Stimulated activated CD4-positive, alpha-beta T cell treated with anti-CD3 and anti-CD28 coated beads, Interleukin-15, amount 100 ng/mL, for 48 hours (primary cell): ENCODE data around the gene CSF2.

Experiments used
- DNase-seq, 2 donors: peaks; one replicate each; pipeline ENCODE4 v3.0.0-alpha.2; 2020; ENCODE audit warnings: low read depth in 2 of 2

Gene CSF2

DNA sequence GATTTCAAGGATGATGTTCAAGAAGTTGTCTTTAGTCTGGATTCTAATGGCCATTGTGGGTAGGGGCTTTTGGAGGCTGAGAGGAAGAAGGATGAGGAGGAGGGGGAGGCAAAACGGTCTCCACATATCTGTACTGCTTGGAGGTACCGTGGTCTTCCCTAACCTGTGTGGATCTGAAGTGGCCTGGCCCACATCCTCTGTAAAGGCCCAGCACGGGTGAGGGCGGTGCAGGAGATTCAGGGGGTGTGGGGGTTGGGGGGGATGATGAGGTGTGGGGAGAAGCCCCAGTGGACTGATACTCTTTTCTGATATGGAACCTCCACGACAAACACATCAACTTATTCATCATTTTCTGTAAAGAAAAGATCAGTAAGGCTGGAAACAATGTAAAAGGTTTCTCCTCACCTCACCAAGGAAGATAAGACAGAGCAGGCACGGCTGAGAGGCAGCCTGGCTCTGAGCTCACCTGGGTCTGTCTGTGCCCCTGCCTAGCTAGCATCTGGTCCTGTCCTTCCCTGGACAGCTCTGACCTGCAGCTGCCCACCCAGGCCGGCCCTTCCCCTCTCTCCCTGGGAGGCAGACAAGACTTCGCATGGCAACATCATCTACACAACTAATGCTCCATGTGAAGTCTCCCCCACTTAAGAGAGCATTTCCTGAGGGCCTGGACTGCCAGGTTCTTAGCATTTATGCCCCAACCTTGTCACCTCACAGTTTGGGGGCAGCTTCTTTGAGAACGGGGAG is 18.7 kb upstream of the CSF2 start:
- DNase-seq = no peak

DNA sequence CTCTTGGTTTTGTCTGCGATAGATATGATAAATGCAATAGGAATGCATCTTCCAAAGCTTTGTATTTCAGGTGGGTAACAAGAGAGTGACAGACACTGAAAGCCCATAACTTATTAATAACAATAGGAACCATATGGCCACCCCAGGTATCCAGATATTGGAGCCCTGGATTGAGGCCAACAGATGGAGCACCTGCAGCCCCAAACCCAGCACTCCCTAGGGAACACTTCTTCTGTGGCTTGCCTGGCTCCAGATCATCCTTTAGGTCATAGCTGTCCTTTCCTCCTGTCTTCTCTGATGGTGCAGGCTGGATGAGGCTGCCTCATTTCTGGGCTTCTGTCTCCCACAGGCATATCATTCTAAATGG is 18.2 kb upstream of the CSF2 start:
- no peak for DNase-seq

DNA sequence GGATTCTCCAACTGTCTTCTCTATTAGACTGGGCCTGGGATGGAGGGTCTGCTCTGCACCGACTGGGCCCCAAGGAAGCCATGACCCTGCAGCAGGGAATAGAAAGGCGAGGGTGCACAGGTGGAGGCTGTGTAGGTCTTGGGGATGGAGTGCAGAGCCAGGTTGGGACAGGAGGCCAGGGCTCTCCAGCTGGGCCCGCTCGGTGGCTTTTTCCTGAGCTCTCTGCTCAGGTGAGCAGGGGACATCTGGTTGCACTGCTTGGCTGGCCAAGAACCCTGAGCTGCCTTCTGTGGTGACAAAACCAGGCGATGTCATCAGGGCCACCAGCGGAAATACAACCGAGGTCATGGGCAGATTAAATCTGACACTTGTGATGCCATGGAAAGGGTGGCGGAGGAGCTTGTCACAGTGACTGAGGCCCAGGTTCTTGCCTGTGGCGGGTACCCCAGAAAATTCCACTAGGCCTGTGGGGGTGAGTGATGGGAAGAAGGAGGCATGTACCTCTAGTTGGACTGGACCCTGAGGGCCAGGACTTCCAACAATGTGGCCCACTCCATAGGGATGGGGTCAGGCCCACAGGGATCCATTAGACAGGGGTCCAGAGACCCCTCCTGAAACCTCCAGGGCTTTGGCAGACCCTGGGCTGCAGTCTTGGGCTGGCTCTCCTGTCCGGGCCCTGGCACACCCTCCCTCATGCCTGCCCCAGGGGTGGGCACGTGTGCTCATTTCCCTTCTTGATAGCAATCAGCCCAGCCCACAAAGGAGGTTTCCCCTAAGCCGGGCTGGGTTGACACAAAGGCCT is 17.6 kb upstream of the CSF2 start:
- no peak for DNase-seq

DNA sequence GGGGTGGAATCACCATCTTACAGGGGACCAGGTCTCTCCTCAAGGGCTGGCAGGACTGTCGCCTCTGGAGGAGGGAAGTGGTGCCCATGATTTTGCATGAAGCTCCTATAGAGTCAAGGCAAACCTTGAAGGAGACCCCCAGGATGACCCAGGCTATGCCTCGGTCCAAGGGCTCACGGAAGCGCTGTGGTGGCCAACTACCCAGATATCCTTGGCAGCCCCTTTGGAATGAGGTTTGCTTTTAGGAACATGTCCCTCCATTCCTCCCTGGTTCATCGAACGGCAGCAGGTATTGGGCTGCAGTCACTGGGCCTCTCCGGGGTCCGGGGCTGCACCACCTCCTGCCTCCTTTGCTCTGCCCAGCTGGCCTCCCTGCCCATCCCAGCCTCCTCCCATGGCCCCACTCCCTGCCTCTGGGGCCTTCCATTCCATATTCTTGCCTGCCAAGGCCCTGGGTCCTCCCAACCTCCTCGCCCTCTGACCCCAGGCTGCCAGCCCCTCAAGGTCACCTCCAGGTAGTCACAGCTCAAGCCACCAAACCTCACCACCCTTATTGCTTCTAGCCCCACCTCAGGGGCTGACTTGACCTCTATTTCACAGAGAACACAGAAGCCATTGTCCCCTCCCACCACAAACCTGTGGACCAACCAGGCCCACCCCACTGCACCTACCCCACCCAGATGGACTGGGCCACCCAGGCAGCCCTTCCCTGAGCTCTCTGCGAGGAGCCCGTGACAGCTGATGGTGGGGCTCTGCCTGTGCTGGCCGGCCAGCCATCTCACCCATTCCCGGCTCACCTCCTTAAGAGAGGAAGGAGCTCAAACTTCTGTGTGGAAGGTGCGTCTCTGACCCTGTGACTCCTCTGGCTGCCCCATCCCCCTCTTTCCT is 16.7 kb upstream of the CSF2 start:
- DNase-seq = no peak

DNA sequence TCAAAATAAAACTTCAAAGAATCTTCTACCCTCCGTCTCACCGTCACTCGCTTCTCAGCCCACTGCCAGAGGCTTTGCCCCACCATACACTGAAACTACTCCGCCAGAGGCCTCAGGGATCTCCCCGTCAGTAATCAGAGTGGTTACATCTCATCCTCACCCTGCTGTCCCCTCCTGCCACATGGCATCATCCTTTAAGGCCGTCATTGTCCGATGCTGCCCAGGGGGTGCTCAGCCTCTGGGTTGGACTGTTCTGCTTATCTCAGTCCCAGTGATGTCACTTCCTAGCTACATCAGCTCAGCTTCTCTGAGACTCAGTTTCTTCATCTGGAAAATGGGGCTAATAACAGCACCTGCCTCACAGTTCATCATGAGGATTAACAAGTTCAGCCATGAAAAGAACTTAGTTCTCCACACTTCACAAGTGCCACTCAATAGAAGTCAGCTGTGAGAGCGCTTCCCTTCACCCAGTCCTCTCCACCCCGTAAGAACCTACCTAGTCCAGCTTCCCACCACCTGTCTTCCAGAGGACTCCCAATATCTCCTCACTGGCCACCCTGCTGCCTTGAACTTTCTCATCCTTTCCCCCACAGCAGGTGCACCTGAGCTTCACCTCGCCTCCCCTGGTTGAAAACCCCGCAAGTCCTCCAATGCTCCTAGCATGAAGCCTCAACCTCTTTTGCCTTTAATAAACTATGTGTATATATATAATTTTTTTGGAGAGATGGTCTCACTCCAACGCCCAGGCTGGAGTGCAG is 15.9 kb upstream of the CSF2 start:
- DNase-seq = no peak

DNA sequence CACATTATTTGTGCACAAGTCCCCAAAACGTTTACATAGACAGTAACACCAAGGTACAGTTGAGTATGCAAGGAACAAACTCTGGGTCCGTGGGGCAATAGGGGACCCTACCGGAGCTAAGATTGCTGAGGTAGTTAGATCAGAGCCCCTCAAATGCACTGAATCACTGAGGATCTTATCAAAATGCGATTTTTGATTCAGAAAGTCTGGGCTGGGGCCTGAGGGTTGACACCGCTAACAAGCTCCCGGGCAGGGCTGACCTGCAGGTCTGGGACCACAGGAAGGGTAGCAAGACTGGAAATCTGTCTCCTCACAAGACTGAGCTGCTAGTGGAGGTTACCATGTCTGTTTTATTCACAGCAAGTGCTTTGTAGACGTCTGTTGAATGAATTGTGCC is 14.9 kb upstream of the CSF2 start:
- no peak for DNase-seq

DNA sequence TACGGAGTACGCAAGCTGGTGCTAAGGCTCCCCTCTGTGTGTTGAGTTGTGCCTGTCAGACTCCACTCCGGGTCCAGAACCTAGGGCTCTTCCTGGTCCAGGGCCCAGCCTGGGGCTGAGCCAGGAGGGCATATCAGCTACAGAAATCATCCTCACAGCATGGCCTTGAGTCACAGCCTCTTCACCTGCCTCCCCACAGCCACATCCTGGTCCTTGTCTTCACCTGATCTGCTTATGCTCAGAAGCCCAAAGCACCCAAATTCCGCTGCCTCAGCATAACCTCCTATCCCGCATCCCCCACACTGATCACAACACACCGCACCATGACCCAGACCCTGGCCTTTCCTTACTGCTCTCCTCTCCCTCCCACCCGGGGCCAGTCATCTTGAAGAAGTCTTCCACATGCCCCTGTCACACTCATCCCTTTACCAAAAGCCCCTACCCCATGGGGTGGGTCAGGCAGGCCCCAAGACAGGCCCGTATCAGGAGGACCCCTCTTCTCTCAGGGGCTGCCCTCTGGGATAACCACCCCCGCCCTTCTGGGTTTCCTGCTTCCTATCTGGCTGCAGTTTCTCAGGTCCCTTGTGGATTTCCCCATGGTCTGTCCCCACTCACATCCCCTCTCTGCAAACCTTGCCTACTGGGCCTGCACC is 14.4 kb upstream of the CSF2 start:
- no peak for DNase-seq

DNA sequence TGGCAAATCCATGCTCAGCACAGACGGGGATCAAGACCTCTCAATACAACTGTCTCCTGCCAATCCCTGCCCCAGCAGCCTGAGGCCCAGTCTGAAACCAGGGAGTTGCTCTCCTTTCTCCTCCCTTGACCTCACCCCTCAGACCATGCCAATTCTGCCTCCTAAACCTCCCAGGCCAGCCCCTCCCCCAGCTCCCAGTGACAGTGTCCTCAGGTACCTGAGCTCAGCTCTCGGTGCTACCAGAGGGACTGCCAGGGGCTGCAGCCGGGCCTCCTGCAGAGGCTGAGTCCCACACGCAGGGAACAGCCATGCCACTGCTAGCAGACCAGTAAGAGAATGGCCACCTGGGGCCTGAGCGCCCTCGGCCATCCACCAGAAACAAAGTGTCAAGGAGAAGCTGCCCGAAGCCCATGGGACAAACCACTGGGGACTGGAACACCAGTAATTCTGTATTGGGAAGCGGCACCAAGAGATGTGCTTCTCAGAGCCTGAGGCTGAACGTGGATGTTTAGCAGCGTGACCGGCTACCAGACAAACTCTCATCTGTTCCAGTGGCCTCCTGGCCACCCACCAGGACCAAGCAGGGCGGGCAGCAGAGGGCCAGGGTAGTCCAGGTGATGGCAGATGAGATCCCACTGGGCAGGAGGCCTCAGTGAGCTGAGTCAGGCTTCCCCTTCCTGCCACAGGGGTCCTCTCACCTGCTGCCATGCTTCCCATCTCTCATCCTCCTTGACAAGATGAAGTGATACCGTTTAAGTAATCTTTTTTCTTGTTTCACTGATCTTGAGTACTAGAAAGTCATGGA is 13.7 kb upstream of the CSF2 start:
- DNase-seq = no peak

DNA sequence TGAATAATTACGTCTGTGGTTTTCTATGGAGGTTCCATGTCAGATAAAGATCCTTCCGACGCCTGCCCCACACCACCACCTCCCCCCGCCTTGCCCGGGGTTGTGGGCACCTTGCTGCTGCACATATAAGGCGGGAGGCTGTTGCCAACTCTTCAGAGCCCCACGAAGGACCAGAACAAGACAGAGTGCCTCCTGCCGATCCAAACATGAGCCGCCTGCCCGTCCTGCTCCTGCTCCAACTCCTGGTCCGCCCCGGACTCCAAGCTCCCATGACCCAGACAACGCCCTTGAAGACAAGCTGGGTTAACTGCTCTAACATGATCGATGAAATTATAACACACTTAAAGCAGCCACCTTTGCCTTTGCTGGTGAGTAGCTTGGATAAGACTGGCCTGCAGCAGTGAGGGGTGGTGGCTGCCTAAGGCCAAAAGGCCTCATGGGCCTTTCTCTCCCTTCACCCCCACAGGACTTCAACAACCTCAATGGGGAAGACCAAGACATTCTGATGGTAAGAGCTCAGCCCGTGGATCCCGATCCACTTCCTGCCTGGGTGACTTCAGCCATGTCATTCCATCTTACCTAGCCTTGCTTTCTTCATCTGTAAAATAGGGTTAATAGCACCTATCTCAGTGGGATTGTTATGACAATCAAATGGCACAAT is 13.0 kb upstream of the CSF2 start, which contains the start of gene IL3:
Gene IL3, plus strand, starts transcription at position 155 of the 661 bp plus-strand sequence. Its CDS starts 52 bp downstream, at position 207.
- DNase-seq = no peak

DNA sequence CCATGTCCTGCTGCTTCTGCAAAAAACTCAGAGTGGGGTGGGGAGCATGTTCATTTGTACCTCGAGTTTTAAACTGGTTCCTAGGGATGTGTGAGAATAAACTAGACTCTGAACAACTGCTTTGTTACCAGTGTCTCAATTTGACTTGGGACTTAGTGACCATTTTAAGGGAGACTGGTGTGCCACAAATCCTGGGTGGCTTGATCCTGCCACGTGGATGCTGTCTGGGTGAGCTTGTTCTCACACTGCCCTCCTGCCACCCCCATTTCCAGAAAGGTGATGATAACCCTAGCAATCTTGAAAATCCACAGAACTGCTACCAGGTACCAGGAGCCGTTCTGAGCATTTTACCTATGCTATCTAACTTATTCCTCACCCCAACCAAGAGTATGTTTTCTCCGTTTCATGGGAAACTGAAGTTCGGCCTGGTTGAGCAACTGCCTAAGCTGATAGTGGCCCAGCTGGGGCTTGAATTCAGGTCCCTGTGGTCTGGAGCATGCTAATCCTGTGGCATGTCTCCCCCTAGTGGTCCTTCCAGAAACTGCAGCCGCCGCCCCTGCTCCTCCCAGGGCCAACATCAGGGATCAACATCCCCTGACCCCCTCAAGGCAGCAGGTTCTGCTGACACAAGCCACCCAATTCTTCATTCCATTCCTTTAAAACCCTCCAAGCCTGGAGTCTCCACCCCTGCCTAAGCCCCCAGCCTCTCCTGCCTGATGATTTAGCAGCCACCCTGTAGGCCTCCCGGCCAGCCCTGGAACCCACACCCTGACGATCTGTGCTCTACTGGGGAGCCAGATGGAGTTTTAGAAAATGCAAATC is 10.3 kb upstream of the CSF2 start:
- peak; percentile 69 to 76 for DNase-seq

DNA sequence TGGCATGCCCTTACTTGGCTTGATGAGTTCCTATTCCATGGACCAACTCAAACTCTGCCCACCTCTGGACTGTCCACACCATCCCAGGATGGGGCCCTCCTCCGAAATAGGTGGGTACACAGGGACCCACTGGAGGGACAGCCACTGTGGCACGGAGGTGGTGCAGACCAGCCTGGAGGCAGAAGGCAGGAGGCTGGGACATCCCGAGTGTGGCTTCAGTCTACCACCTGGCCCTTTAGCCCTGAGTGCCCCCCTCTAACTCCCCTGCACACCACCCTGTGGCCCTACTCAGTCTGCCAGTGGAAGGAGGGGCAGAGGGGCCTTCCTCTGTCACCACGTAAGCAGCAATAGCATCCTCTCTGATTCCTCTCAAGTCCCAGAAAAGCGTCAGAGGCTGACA is 9.4 kb upstream of the CSF2 start:
- no peak for DNase-seq

DNA sequence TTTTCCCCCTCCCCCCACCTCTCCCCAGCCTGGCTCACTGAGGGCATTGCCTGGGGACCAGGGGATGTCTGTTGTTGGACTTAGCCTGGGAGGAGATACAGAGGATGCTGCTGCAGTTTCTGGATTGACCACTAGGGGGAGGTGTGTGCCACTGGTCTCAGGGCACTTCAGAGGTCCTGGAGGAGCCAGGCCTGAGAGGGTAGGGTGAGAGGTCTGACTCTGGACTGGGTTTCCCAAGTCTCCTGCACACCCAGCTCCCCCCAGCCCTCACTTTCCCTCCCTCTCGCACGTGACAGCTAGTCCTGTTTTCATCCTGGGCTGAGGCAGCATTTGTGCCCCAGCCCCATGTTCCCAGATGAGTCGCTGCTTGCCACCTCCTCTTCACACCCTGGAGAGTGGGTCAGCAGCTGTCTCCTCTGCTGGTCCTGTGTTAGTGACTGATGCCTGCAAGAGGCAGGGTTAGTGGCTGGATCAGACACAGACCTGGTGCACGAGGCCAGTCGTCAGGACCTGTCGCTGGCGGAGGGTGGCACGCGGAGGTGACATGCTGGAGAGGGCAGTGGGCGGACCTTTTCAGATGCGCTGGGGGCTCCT is 8.8 kb upstream of the CSF2 start:
- DNase-seq = peak; percentile 72 to 82

DNA sequence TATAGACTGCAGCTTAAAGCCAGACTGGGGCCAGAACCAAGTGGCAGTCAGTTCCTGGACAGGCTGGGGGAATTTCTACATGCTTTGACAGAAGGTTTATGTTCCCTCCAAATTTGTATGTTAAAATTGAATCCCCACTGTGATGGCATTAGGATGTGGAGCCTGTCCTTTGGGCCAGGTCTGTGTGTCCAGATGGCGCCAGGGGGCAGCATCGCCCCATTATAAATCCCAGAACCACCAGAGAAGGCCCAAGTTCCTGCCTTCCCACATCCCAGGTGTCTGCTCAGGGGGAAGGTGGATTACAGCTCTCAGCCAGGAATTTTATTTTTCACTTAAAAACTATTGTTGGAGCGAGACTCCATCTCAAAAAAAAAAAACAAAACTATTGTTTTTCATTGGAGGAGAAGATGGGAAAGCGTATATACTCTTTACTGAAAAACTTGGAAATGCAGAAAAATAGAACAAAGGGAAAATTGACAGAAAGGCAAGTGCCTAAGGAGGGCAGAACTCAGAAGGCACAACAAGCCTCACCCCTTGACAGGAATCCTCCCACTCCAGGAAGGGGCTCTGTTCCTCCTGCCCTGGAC is 8.1 kb upstream of the CSF2 start:
- DNase-seq = peak in 1 of 2 donors; percentile 45

DNA sequence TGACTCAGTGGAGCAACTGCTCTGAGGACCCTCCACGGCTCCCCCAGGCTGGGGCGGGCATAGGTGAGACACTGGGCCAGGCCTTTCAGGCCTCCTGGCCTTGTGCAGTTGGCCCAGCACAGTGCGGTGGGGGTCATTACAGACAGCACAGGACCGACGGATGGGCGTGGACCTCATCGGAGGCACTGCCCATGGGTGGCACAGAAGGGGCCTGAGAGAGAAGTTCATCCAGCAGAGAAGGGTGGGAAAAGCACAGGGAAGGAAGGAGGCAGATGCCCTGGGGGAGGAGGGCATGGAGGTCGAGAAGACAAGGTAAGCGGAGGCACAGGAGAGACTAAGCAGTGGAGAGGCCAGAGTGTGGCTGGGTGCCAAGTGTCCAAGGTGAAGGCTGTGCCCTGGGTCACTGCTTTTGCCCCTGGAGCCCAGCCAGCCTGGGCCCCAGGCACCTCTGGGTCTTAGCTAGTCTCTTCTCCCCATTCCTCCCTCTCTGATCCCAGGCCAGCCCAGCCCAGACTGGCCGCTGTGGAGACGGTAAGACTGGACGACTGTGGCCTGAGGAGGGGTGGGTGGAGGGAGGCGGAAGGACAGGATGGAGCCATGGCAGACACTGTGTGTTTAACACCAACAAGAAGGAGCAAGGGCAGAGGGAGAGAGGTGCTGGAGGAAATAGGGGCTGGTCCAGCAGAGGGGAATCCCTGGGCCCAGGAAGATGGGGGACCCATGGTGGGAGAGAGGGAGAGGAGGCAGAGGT is 7.5 kb upstream of the CSF2 start:
- DNase-seq = no peak

DNA sequence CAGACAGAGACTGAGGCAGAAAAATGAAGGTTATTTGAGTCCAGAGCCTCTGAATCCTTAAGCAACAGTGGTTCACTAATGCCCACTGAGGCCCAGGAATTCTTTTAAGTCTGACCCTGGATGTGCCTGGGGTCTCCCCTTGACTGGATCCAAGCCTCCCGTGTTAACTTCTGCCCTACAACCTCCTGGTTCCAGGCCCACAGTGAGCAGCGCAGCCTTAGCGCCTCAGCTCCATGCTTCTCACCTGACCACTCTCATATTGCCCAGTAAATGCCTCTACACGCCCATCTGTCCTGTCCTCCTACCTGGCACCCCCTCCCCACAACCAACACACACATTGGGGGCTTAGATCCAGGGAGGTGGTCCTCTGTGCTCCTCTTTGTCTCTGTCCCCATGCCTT is 6.7 kb upstream of the CSF2 start:
- DNase-seq = no peak

DNA sequence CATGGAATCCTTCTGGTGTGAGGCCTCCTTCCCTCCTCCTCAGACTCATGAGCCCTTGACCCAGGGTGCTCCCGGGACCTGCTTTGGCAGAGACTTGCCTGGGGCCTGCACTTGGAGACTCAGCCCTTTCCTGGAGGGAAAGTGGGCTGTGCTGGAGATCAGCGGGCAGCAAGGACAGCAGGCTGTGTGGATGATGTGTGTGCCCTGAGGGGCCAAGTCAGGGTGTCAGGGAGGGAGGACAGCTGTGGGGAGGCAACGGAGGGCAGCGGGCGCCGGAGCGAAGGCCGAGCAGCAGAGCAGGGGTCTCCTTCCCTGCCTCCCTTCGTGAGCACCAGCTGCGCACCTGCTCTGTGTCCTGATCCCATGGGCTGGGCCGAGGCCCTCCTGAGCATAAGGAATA is 6.1 kb upstream of the CSF2 start:
- no peak for DNase-seq
